ENCODE data around the gene ACAD9. TPM values are rescaled to one million over a fixed set of nuclear protein-coding genes. Genes with fewer than 3 reads are reported as not detected.

Gene ACAD9
- total and polyA plus RNA-seq, 2 of the 13 experiments (the other 11 are each of a cell fraction or from before 2014, with no cell fraction given), result 15.3 to 38.2 TPM

DNA sequence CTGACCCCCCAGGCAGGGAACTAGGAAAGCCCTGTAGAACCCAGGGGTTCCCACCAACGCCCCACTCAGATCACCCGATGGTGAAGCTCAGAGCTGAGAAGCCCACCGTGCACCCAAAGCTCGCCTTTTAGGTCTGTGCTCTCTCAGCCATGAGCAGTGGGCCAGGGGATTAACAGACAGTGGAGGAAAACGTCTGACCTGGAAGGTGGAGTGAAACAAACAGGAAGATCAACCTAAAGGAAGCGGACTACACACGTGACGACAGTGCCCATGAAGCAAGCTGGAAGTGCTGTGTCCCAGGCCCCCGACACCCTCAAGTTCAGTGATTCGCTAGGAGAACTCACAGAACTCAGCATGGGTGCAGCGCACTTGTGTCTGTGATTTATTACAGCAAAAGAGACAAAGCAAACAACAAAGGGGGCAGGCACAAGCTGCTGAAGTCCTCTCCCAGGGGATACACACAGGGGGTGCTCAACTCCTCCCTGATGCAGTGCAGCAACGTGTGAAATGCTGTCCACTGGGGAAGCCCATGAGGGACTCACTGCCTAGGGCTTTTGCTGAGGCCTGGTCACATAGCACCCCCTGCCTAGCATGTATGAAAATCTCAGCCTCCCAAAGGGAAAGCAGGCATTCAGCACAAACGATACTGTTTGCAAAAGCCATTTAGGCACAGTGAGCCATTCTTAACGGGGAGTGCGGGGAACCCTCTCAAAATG lies 71.0 kb downstream of the ACAD9 start (continued):
- TF ChIP-seq PAXIP1 (CRISPR knock-in tag; conservative IDR thresholded peaks at IDR 0.05) (no peak), ARID4A (CRISPR knock-in tag; IDR thresholded peaks at IDR 0.05; ENCODE audit: borderline replicate concordance) (no peak), ZBTB38 (CRISPR knock-in tag; IDR thresholded peaks at IDR 0.05) (peak; percentile 64), KAT7 (CRISPR knock-in tag; IDR thresholded peaks at IDR 0.05; ENCODE audit: borderline replicate concordance) (no peak), RAD21 (CRISPR knock-in tag; IDR thresholded peaks at IDR 0.05) (peak; percentile 84), IKZF1 (IDR thresholded peaks at IDR 0.05) (no peak), ARID2 (CRISPR knock-in tag; IDR thresholded peaks at IDR 0.05; ENCODE audit: borderline replicate concordance) (no peak), TFDP2 (CRISPR knock-in tag; IDR thresholded peaks at IDR 0.05) (0 out of 2 replicates have a peak, but pooled peaks have one; percentile 36), FOXA1 (IDR thresholded peaks at IDR 0.05) (no peak), FOXA1 (CRISPR knock-in tag; IDR thresholded peaks at IDR 0.05) (0 out of 2 replicates have a peak, but pooled peaks have one; percentile 14), ZFP62 (CRISPR knock-in tag; IDR thresholded peaks at IDR 0.05) (no peak), SYNCRIP (IDR thresholded peaks at IDR 0.05; ENCODE audit: insufficient read depth, low read depth, low read length) (no peak), SOX5 (CRISPR knock-in tag; IDR thresholded peaks at IDR 0.05; ENCODE audit: borderline replicate concordance) (0 out of 2 replicates have a peak, but pooled peaks have one; percentile 18), FIP1L1 (IDR thresholded peaks at IDR 0.05; ENCODE audit: borderline replicate concordance, insufficient read depth, low read depth, low read length) (no peak), NFE2L1 (CRISPR knock-in tag; IDR thresholded peaks at IDR 0.05; ENCODE audit: borderline replicate concordance) (no peak), U2AF1 (optimal IDR thresholded peaks at IDR 0.05; ENCODE audit: low read depth, low read length) (no peak), ZFY (CRISPR knock-in tag; IDR thresholded peaks at IDR 0.05) (peak; percentile 32; the same call in 1 of the 2 replicates), PITX1 (CRISPR knock-in tag; IDR thresholded peaks at IDR 0.05) (peak; percentile 37; the same call in 1 of the 2 replicates), ZNF331 (CRISPR knock-in tag; IDR thresholded peaks at IDR 0.05) (peak; percentile 62; the same call in 1 of the 2 replicates)
- TF ChIP-seq, protein P1, sequence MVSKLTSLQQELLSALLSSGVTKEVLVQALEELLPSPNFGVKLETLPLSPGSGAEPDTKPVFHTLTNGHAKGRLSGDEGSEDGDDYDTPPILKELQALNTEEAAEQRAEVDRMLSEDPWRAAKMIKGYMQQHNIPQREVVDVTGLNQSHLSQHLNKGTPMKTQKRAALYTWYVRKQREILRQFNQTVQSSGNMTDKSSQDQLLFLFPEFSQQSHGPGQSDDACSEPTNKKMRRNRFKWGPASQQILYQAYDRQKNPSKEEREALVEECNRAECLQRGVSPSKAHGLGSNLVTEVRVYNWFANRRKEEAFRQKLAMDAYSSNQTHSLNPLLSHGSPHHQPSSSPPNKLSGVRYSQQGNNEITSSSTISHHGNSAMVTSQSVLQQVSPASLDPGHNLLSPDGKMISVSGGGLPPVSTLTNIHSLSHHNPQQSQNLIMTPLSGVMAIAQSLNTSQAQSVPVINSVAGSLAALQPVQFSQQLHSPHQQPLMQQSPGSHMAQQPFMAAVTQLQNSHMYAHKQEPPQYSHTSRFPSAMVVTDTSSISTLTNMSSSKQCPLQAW (CRISPR knock-in tag; IDR thresholded peaks at IDR 0.05), result peak; percentile 55; the same call in 1 of the 2 replicates

Measured in HepG2 (cell line).